Memory B cell (primary cell): ENCODE data around the gene KRT3.

Experiments
- ATAC-seq: fragments of 150-1000 bp; cut with Tn5 transposase; 2 replicates; pipeline ENCODE4 v1.10.0; 2021; ENCODE audit warnings: low read depth, mild to moderate bottlenecking, moderate library complexity
- DNase-seq, 2 donors: peaks; one replicate each; pipeline ENCODE4 v3.0.0; 2022; ENCODE audit warnings: low spot score in 2 of 2
- H3K27ac Mint-ChIP-seq: one replicate; pipeline ENCODE4 v1.8.0; 2022; ENCODE audit warnings: mild to moderate bottlenecking, moderate library complexity, mixed read lengths
- H3K27me3 Mint-ChIP-seq: one replicate; pipeline ENCODE4 v1.8.0; 2022; ENCODE audit warnings: mixed read lengths
- H3K36me3 Mint-ChIP-seq: one replicate; pipeline ENCODE4 v1.8.0; 2022; ENCODE audit warnings: mild to moderate bottlenecking, mixed read lengths
- H3K4me1 Mint-ChIP-seq: one replicate; pipeline ENCODE4 v1.8.0; 2022; ENCODE audit warnings: mixed read lengths
- H3K4me3 Mint-ChIP-seq: one replicate; pipeline ENCODE4 v1.8.0; 2022; ENCODE audit warnings: mild to moderate bottlenecking, moderate library complexity, mixed read lengths
- H3K9me3 Mint-ChIP-seq: one replicate; pipeline ENCODE4 v1.8.0; 2022; ENCODE audit warnings: mixed read lengths

Gene KRT3

DNA sequence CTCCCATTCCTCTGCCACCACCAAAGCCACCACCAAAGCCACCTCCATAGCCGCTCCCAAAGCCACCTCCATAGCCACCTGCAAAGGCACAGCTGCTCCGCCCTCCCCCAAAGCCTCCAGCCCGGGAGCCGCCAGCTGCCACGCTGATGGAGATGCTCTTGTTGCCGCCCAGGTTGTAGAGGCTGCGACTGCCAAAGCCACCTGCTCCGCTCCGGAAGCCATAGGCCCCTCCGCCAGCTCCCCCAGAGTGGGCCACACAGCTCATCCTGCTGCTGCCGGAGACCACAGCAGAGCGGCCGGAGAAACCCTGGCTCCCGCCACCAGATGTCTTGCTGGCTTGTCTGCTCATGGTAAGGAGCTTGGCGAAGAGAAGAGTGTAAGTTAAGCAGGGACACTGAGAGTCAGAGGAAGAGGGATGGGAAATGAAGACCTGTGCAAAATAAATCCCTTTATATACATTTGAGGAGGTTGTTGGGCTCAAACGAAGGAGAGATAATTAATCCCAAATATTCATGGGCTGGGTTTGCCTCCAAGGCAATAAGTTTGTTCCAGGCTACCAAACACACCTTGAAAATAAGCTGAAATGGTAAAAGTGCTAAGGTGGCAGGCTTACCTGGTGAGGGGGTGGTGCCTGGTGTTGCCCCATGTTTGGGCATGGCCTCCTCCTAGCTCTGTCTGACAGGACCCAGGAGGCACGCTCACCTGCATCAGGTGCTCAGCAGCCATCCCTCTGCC is at the start of gene KRT3:
KRT3 (minus strand) TSS at position 424 of the 735 bp plus-strand sequence; CDS start at position 349, 75 bp downstream.
- H3K4me1 Mint-ChIP-seq: no peaks in the 10 kb centered on the region
- no peak within 1 kb of the TSS for H3K27ac Mint-ChIP-seq
- no peaks in the 10 kb centered on the region for H3K36me3 Mint-ChIP-seq
- H3K9me3 Mint-ChIP-seq: no peaks in the 10 kb centered on the region
- H3K27me3 Mint-ChIP-seq: peaks cover 18% of the 10 kb centered on the region
- ATAC-seq (no peak), DNase-seq (no peak)
- no peak within 1 kb of the TSS for H3K4me3 Mint-ChIP-seq

- H3K36me3 Mint-ChIP-seq: no peaks in the 10 kb centered on the region
- DNase-seq (no peak), ATAC-seq (no peak)
- peaks cover 31% of the 10 kb centered on the region for H3K27me3 Mint-ChIP-seq
- H3K27ac Mint-ChIP-seq: no peak overlapping the region
- H3K4me1 Mint-ChIP-seq: no peaks in the 10 kb centered on the region
- H3K4me3 Mint-ChIP-seq: no peak overlapping the region
- peaks cover 2% of the 10 kb centered on the region for H3K9me3 Mint-ChIP-seq
Measured at GRCh38 chr12:52844386-52844785, 48.5 kb upstream of the KRT3 start.

GRCh38 chr12:52839436-52840105 is 43.7 kb upstream of the KRT3 start:
- Mint-ChIP-seq H3K4me1 (no peaks in the 10 kb centered on the region), H3K27me3 (peaks cover 26% of the 10 kb centered on the region), H3K36me3 (no peaks in the 10 kb centered on the region), H3K27ac (peak overlapping the region; percentile 54), H3K4me3 (no peak overlapping the region), H3K9me3 (peaks cover 2% of the 10 kb centered on the region)
- no peak for DNase-seq
- no peak for ATAC-seq

DNA sequence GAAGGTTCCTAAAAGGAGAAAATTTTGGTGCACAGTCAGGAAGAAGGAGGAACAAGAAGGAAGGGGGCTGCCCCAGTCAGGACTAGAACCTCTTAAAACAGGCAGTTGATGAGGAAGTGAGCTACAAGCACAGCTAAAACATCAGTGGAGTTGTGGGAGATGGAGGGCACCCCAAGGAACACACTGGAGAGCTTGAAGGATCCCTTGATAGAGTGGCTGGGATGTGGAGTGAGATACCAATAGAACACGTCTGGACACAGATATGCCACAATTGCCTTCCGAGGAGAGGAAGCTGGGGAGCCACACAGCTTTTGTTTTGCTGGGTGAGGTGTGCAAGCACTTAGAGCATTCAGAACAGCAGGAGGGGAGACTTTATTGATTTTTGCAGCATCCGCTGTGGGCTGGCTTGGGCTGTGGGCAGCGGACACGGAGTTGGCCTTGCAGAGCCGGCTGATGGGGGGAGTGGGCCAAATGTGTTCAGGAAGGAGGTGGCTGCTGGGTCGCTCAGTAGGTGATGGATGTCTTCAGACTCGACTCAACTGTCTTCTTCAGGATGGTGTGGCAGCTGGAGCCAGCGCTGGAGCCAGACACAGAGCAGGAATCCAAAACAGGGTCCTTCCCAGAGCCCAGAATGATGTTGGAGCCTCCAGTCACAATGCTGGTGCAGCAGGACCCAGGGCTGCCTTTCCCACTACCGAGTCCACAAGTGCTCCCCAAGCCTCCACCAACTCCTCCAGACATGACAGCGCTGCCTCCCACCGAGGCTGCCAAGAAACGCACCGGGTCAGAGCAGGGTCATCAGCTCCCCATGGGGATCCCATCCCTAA is 42.9 kb upstream of the KRT3 start:
- DNase-seq (no peak), ATAC-seq (no peak)
- no peaks in the 10 kb centered on the region for H3K36me3 Mint-ChIP-seq
- H3K4me3 Mint-ChIP-seq: no peak overlapping the region
- H3K4me1 Mint-ChIP-seq: no peaks in the 10 kb centered on the region
- no peak overlapping the region for H3K27ac Mint-ChIP-seq
- peaks cover 26% of the 10 kb centered on the region for H3K27me3 Mint-ChIP-seq
- H3K9me3 Mint-ChIP-seq: peaks cover 2% of the 10 kb centered on the region

DNA sequence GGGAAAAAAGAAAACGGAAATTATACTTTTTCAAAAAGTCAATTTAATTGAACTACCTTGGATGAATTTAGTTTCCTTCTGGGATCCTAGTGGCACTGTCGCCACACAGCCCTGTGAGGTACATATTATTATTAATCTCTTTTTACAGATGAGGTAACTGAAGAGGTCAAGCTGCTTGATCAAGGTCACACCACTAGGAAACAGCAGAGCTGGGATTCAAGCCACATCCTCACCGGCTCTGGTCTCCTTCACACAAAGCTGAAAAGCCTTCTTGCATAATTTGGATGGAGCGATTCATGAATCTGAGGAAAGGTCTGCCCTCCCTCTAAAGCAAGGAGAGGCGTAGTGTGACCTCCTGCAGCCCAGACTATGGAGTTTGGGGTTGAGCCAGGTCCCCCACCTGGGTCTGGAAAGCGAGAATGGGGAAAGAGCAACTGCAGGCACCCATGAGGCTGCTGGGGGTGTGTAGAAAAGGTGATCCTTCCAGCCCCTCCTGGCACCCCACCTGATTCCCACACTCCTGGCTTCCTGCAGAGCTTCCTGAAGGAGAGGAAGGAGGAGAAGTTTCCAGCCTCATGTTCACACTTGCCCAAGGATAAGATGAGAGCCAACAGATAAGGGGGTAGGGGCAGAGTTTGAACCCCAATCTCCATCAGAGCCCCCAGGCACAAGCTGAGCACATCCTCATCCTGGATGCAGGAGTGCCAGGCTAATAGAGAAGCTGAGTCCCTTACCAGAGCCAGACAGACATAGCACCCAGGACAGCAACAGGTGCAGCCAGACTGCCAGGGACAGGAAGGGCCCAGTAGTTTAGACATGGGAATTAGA is 42.1 kb upstream of the KRT3 start:
- Mint-ChIP-seq H3K9me3 (peaks cover 2% of the 10 kb centered on the region), H3K4me1 (no peaks in the 10 kb centered on the region), H3K4me3 (no peak overlapping the region), H3K27me3 (peaks cover 26% of the 10 kb centered on the region), H3K27ac (no peak overlapping the region), H3K36me3 (no peaks in the 10 kb centered on the region)
- no peak for DNase-seq
- no peak for ATAC-seq

DNA sequence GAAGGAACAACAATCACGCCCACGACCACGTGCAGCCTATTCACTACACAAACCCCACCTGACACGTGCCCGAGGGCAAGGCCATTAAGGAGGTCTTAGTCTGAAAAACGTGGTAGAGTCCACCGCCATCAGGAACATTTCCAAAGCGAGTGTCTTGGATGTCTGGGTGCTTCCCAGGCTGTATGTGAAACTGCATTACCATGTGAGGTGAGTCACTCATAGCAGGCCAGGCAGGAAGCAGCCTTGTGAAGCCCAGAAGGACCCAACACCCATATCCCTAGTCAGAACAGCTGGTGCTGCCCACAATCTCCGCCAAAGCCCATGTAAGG is 41.5 kb upstream of the KRT3 start:
- H3K4me3 Mint-ChIP-seq: no peak overlapping the region
- ATAC-seq: no peak
- DNase-seq: no peak

DNA sequence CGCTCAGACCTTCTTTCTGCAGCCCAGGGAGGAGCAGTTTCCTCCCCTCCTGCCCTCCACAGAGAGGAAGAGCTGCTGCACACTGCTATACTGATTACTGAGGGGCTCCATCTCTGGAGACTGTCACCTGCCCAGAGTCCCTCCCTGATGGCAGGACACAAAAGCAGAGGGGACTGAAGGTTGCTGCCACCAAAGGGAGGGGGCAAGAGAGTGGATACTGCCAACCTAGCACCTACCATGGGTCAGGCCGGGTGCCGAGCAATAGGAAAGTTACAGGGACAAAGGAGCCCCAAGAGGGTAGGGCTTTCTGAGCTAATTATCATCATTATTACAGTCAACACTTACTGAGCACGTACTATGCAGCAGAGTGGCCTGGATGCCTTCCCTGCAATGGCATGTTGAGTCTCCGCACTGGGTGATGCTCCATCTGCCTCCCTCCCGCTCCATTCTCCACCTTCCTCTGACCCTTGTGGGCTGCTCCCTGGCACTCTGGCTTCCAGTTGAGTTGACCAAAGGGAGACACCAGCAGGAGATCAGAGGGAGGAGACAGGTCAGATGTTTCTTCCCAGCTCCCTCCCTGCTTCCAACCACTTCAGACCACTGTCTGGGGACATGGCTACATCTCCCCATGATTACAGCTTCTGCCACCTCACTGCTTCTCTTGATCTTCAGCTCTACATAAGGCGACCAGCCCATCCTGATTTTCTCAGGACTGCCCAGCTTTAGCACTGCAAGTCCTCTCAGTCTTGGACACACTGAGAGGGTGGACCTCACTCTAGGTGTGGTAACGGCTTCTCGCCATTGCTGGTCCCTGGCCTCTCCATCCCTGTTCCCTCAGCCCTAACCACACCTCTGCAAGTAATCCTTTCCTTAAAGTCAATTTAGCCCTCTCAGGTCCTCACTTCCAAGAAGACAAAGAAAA is 40.8 kb upstream of the KRT3 start:
- peaks cover 25% of the 10 kb centered on the region for H3K27me3 Mint-ChIP-seq
- H3K4me3 Mint-ChIP-seq: no peak overlapping the region
- ATAC-seq (no peak), DNase-seq (no peak)
- H3K4me1 Mint-ChIP-seq: no peaks in the 10 kb centered on the region
- no peaks in the 10 kb centered on the region for H3K9me3 Mint-ChIP-seq
- H3K27ac Mint-ChIP-seq: no peak overlapping the region
- H3K36me3 Mint-ChIP-seq: no peaks in the 10 kb centered on the region

More for the DNA sequence above, 41.5 kb upstream of the KRT3 start:
- H3K4me1 Mint-ChIP-seq: no peaks in the 10 kb centered on the region
- H3K27me3 Mint-ChIP-seq: peaks cover 26% of the 10 kb centered on the region
- H3K36me3 Mint-ChIP-seq: no peaks in the 10 kb centered on the region
- no peak overlapping the region for H3K27ac Mint-ChIP-seq
- H3K9me3 Mint-ChIP-seq: no peaks in the 10 kb centered on the region

DNA sequence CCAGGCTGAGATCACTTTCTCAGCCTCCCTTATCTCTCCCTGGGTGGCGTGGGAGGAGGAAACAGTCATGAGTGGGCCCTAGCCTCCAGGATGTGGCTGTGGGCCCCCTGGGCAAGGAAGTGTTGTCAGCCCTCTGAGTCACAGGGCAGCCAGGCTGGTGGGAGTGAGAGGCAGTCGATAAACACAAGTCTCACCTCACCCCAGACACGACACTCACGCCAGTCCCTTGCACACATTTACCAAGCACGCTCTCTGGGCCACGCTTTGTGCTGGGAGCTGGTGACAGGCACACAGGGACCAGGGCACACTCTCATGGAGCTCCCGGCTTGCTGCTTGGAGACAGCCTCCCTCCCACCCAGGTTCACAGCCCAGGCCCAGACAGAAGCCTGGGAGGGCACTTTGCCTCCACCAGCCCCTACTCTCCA is 40.1 kb upstream of the KRT3 start:
- ATAC-seq (no peak), DNase-seq (no peak)
- no peaks in the 10 kb centered on the region for H3K4me1 Mint-ChIP-seq
- H3K4me3 Mint-ChIP-seq: no peak overlapping the region
- peaks cover 26% of the 10 kb centered on the region for H3K27me3 Mint-ChIP-seq
- H3K9me3 Mint-ChIP-seq: no peaks in the 10 kb centered on the region
- no peaks in the 10 kb centered on the region for H3K36me3 Mint-ChIP-seq
- no peak overlapping the region for H3K27ac Mint-ChIP-seq

GRCh38 chr12:52835271-52836041 is 39.5 kb upstream of the KRT3 start:
- DNase-seq (no peak), ATAC-seq (no peak)
- no peaks in the 10 kb centered on the region for H3K36me3 Mint-ChIP-seq
- no peak overlapping the region for H3K27ac Mint-ChIP-seq
- no peaks in the 10 kb centered on the region for H3K9me3 Mint-ChIP-seq
- H3K27me3 Mint-ChIP-seq: peaks cover 26% of the 10 kb centered on the region
- no peaks in the 10 kb centered on the region for H3K4me1 Mint-ChIP-seq
- H3K4me3 Mint-ChIP-seq: no peak overlapping the region

DNA sequence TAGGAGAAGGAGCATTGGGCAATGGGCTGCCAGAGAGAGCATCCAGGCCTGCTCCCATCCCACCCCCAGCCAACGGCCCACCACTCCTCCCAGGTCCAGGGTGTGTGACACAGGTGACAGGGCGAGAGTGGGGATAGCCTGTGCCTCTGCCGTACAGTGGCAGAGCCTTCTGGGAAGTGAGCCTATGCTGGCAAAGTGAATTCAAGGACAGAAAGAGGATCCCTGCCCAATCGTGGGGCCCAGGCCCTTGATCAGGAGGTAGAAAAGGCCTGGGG is 38.7 kb upstream of the KRT3 start:
- peaks cover 27% of the 10 kb centered on the region for H3K27me3 Mint-ChIP-seq
- H3K36me3 Mint-ChIP-seq: no peaks in the 10 kb centered on the region
- no peaks in the 10 kb centered on the region for H3K9me3 Mint-ChIP-seq

DNA sequence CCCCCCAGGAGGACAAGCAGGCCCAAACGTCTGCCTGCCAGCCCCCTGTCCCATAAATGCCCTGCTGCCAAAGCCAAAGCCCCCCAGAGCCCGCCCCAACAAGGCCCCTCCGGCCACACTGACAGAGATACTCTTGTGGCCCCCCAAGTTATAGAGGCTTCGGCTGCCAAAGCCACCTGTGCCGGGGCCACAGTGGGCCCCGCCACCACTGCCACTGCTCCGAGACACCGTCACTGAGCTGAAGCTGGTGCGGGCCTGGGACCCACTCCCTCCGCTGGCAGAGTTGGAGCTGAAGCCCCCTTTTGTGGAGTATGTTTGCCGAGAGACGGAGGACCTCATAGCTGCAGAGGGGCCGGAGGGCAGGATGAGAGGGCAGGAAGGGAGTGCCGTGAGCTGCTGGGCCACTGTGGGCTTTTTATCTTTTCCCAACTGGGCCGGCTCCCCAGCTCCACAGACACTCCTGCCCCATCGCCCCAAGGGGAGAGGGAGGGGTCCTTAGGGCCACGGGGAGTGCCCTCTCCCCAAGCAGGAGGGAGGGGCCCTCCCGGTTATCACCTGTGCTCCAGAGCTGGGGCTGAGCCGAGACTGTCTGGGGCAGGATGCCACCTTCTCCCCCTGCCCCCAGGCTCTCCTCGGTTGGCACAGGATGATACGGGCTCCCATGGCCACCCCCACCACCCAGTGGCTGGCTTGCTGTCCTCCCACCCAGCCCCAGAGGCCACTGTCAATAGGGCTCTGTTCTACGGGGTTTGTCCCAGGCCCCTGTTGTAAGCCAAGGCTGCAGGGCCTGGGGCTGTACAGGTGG is 38.2 kb upstream of the KRT3 start, which contains the start of gene KRT79:
KRT79 (minus strand) TSS at position 390 of the 805 bp plus-strand sequence; CDS start at position 339, 51 bp downstream.
- Mint-ChIP-seq H3K4me3 (no peak within 1 kb of the TSS), H3K36me3 (no peaks in the 10 kb centered on the region), H3K27me3 (peaks cover 22% of the 10 kb centered on the region), H3K27ac (no peak within 1 kb of the TSS), H3K9me3 (no peaks in the 10 kb centered on the region), H3K4me1 (no peaks in the 10 kb centered on the region)
- no peak for ATAC-seq
- no peak for DNase-seq

More for the DNA sequence above, 38.7 kb upstream of the KRT3 start:
- DNase-seq: no peak
- no peak for ATAC-seq
- no peaks in the 10 kb centered on the region for H3K4me1 Mint-ChIP-seq
- no peak overlapping the region for H3K27ac Mint-ChIP-seq
- H3K4me3 Mint-ChIP-seq: no peak overlapping the region
